HepG2 (cell line): Measurements from ENCODE around the gene SLCO2A1. TPM values are rescaled to one million over a fixed set of nuclear protein-coding genes. Genes with fewer than 3 reads are reported as not detected.

Source experiments
- ARID2 ChIP-seq: sonication (generic); formaldehyde crosslinking; IDR thresholded peaks from 2 replicates; pipeline ENCODE4 v1.8.1; 2022; ENCODE audit warnings: mild to moderate bottlenecking, missing genetic modification reagents, borderline replicate concordance
- ARID4A ChIP-seq: sonication (generic); formaldehyde crosslinking; IDR thresholded peaks from 2 replicates; pipeline ENCODE4 v1.5.0; 2020; ENCODE audit warnings: mild to moderate bottlenecking, missing genetic modification reagents, borderline replicate concordance
- ARNT ChIP-seq: fragments of 450-650 bp; IDR thresholded peaks from 2 replicates; pipeline ENCODE4 v1.6.1; 2017
- FLYWCH1 ChIP-seq: sonication (generic); formaldehyde crosslinking; IDR thresholded peaks from 2 replicates; pipeline ENCODE4 v1.8.1; 2023; ENCODE audit warnings: mild to moderate bottlenecking, missing genetic modification reagents
- GTF3A ChIP-seq: sonication (generic); formaldehyde crosslinking; conservative IDR thresholded peaks from 2 replicates; pipeline ENCODE4 v1.4.0; 2020; ENCODE audit warnings: mild to moderate bottlenecking, missing genetic modification reagents
- KDM4B ChIP-seq: sonication (generic); formaldehyde crosslinking; IDR thresholded peaks from 2 replicates; pipeline ENCODE4 v1.4.0; 2020; ENCODE audit warnings: missing genetic modification reagents
- KDM5A ChIP-seq: fragments of 200-600 bp; sonication (generic); IDR thresholded peaks from 2 replicates; pipeline ENCODE4 v1.7.0; 2018; ENCODE audit warnings: antibody characterized with exemption, mild to moderate bottlenecking, low read length, borderline replicate concordance
- LCORL ChIP-seq, 2 experiments: fragments of 450-650 bp in 1 of 2; sonication (generic) in 1 of 2; formaldehyde crosslinking in 1 of 2; IDR thresholded peaks; 2 replicates each; pipeline versions ENCODE4 v1.5.0 to v1.6.1; 2017 to 2020; ENCODE audit warnings: antibody characterized with exemption in 1 of 2, missing genetic modification reagents in 1 of 2
- POGZ ChIP-seq: sonication (generic); formaldehyde crosslinking; IDR thresholded peaks from 2 replicates; pipeline ENCODE4 v1.4.0; 2020; ENCODE audit warnings: mild to moderate bottlenecking, missing genetic modification reagents
- ZMAT3 ChIP-seq: sonication (generic); formaldehyde crosslinking; conservative IDR thresholded peaks from 2 replicates; pipeline ENCODE4 v1.7.0; 2021; ENCODE audit warnings: missing genetic modification reagents
- ZMYM3 ChIP-seq: sonication (generic); formaldehyde crosslinking; IDR thresholded peaks from 2 replicates; pipeline ENCODE4 v1.5.1; 2020; ENCODE audit warnings: mild to moderate bottlenecking, missing genetic modification reagents
- ZNF367 ChIP-seq: sonication (generic); formaldehyde crosslinking; IDR thresholded peaks from 2 replicates; pipeline ENCODE4 v1.4.0; 2020; ENCODE audit warnings: missing genetic modification reagents, borderline replicate concordance
- ZNF543 ChIP-seq: sonication (generic); formaldehyde crosslinking; IDR thresholded peaks from 2 replicates; pipeline ENCODE4 v1.4.0; 2020; ENCODE audit warnings: mild to moderate bottlenecking, missing genetic modification reagents
- ZNF75D ChIP-seq: sonication (generic); formaldehyde crosslinking; IDR thresholded peaks from 2 replicates; pipeline ENCODE4 v1.8.1; 2023; ENCODE audit warnings: missing genetic modification reagents, mild to moderate bottlenecking, borderline replicate concordance
- ZSCAN25 ChIP-seq: sonication (generic); formaldehyde crosslinking; IDR thresholded peaks from 2 replicates; pipeline ENCODE4 v1.8.0; 2022; ENCODE audit warnings: mild to moderate bottlenecking, missing genetic modification reagents
- polyA plus RNA-seq, 8 experiments: library from polyadenylated mRNA; depleted of rRNA in 3 of 8; stranded (reverse) in 7 of 8; unstranded in 1 of 8; fragments of >200 nt; fragmentation: Illumina TruSeq in 4 of 8; extraction: Trizol in 4 of 8; gene quantifications; 2 replicates each; pipeline versions ENCODE4 v1.2.1 to v1.2.3, GENCODE V29; 2011 to 2016; ENCODE audit warnings: low read depth in 4 of 8, missing spikeins in 1 of 8, mixed read lengths in 1 of 8; ENCODE audit not compliant: insufficient read depth in 1 of 8
- total RNA-seq, 5 experiments: library from RNA; depleted of rRNA; stranded (reverse); fragments of >200 nt; fragmentation: Illumina TruSeq; extraction: Trizol; gene quantifications; 2 replicates each; pipeline ENCODE4 v1.2.3, GENCODE V29; 2016; ENCODE audit warnings: low read depth in 1 of 5
- TF ChIP-seq, protein P1 (sequence below): IDR thresholded peaks from 2 replicates; pipeline ENCODE4 v1.6.1; 2016; ENCODE audit warnings: low read depth, missing genetic modification reagents, missing compliant biosample characterization
- TF ChIP-seq, protein P2 (sequence below): IDR thresholded peaks from 2 replicates; pipeline ENCODE4 v1.6.1; 2012; ENCODE audit warnings: inconsistent platforms
- TF ChIP-seq, protein P3 (sequence below): sonication (generic); formaldehyde crosslinking; IDR thresholded peaks from 2 replicates; pipeline ENCODE4 v1.5.0; 2020; ENCODE audit warnings: missing genetic modification reagents

The SLCO2A1 gene
- total and polyA plus RNA-seq, 2 of the 13 experiments (the other 11 are each of a cell fraction or from before 2014, with no cell fraction given), result 0.04 TPM; not detected in 1

DNA sequence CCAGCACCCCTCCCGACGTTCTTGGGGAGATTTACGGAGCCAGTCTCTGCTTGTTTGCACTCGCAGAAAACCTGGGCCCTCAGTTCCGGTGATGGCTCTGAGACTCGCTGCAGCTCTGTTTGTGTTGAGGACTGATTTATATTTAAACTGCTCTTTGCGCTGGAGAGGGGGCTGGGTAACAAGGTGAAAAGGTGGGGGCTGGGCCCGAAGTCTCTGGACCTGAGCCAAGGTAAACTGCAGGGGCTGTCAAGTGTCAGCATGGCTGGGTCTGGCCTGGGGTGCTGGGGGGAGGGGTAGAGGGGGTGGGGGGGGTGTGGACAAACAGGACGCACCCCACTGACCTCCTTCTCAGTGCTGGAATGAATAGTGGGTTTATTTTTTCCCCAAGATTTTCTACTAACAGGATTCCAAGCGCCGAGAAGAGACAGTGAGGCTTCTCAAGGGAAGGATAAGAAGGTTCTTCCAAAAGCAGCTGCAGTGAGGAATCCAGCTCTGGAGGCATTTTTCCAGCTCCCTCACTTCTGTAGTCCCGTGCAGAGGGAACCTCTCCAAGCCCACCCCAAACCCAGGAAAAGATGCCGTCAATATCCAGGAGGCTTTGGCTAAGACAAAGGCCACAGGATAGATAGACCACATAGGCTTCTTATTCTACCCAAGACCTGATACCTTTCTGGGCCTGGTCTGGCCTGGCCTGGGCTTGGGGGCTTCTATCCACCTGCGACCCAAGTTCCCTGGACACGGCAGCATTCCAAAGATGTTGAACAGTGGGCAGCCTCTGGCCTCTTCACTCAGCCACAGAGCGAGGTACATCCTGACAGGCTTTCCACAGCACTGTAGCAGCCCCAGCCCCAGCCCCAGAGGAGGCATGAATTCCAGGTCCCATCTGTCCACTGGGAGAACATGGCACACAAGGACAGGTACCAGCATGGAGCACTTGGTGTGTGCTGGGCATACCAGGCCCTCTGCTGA lies 938 bp upstream of the SLCO2A1 start (continued):
- TF ChIP-seq ARID4A (CRISPR knock-in tag), result peak; percentile 22; the same call in 1 of the 2 replicates
- no peak for TF ChIP-seq ARNT
- TF ChIP-seq FLYWCH1 (CRISPR knock-in tag), result no peak
- TF ChIP-seq, protein P1, sequence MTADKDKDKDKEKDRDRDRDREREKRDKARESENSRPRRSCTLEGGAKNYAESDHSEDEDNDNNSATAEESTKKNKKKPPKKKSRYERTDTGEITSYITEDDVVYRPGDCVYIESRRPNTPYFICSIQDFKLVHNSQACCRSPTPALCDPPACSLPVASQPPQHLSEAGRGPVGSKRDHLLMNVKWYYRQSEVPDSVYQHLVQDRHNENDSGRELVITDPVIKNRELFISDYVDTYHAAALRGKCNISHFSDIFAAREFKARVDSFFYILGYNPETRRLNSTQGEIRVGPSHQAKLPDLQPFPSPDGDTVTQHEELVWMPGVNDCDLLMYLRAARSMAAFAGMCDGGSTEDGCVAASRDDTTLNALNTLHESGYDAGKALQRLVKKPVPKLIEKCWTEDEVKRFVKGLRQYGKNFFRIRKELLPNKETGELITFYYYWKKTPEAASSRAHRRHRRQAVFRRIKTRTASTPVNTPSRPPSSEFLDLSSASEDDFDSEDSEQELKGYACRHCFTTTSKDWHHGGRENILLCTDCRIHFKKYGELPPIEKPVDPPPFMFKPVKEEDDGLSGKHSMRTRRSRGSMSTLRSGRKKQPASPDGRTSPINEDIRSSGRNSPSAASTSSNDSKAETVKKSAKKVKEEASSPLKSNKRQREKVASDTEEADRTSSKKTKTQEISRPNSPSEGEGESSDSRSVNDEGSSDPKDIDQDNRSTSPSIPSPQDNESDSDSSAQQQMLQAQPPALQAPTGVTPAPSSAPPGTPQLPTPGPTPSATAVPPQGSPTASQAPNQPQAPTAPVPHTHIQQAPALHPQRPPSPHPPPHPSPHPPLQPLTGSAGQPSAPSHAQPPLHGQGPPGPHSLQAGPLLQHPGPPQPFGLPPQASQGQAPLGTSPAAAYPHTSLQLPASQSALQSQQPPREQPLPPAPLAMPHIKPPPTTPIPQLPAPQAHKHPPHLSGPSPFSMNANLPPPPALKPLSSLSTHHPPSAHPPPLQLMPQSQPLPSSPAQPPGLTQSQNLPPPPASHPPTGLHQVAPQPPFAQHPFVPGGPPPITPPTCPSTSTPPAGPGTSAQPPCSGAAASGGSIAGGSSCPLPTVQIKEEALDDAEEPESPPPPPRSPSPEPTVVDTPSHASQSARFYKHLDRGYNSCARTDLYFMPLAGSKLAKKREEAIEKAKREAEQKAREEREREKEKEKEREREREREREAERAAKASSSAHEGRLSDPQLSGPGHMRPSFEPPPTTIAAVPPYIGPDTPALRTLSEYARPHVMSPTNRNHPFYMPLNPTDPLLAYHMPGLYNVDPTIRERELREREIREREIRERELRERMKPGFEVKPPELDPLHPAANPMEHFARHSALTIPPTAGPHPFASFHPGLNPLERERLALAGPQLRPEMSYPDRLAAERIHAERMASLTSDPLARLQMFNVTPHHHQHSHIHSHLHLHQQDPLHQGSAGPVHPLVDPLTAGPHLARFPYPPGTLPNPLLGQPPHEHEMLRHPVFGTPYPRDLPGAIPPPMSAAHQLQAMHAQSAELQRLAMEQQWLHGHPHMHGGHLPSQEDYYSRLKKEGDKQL (CRISPR knock-in tag), result no peak
- no peak for TF ChIP-seq ZNF543 (CRISPR knock-in tag)
- TF ChIP-seq ZSCAN25, result no peak; the same call in 1 of the 2 replicates
- TF ChIP-seq ZNF367 (CRISPR knock-in tag), result no peak
- no peak for TF ChIP-seq KDM4B (CRISPR knock-in tag)
- TF ChIP-seq, protein P2, sequence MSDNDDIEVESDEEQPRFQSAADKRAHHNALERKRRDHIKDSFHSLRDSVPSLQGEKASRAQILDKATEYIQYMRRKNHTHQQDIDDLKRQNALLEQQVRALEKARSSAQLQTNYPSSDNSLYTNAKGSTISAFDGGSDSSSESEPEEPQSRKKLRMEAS, result peak; percentile 21; the same call in 1 of the 2 replicates
- no peak for TF ChIP-seq ZNF75D (CRISPR knock-in tag)
- TF ChIP-seq LCORL (IDR thresholded peaks at IDR 0.05), result no peak
- TF ChIP-seq LCORL (CRISPR knock-in tag; IDR thresholded peaks at IDR 0.05), result peak; percentile 58; the same call in 1 of the 2 replicates
- 0 out of 2 replicates have a peak, but pooled peaks have one; percentile 9 for TF ChIP-seq ZMAT3
- peak; percentile 60 for TF ChIP-seq POGZ (CRISPR knock-in tag)
- TF ChIP-seq, protein P3, sequence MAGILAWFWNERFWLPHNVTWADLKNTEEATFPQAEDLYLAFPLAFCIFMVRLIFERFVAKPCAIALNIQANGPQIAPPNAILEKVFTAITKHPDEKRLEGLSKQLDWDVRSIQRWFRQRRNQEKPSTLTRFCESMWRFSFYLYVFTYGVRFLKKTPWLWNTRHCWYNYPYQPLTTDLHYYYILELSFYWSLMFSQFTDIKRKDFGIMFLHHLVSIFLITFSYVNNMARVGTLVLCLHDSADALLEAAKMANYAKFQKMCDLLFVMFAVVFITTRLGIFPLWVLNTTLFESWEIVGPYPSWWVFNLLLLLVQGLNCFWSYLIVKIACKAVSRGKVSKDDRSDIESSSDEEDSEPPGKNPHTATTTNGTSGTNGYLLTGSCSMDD (CRISPR knock-in tag), result no peak
- no peak for TF ChIP-seq ARID2
- no peak for TF ChIP-seq GTF3A (CRISPR knock-in tag)
- TF ChIP-seq ZMYM3 (CRISPR knock-in tag), result no peak
- TF ChIP-seq KDM5A, result no peak
